ENCODE measurements around the gene PHF21A.

The PHF21A gene

DNA sequence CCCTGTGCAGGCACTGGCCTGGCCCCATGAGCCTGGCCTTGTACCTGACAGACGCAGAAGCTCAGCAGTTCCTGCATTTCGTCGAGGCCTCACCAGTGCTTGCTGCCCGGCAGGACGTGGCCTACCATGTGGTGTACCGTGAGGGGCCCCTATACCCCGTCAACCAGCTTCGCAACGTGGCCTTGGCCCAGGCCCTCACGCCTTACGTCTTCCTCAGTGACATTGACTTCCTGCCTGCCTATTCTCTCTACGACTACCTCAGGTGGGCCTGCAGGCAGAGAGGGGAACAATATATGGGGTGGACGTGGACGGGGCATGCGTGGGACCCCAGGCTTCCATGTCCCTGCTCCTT is 193.9 kb downstream of the PHF21A start:
- no peak overlapping the region for H3K4me3 ChIP-seq (ENCODE audit: insufficient read length, low read depth)
- TF ChIP-seq YY1 (IDR thresholded peaks at IDR 0.05; ENCODE audit: insufficient read depth, insufficient read length) (no peak), ZNF274 (IDR thresholded peaks at IDR 0.05; ENCODE audit: low read depth, low read length) (no peak), SUZ12 (IDR thresholded peaks at IDR 0.05; ENCODE audit: extremely low read depth, insufficient read depth, insufficient read length) (no peak)
- H3K9me3 ChIP-seq (ENCODE audit: insufficient read depth, low read length): no peaks in the 10 kb centered on the region
- H3K9ac ChIP-seq (ENCODE audit: insufficient read length, low read depth): no peak overlapping the region
- peaks cover 8% of the 10 kb centered on the region for H3K27me3 ChIP-seq (ENCODE audit: insufficient read depth, insufficient read length)
- H3K4me1 ChIP-seq (ENCODE audit: insufficient read depth, insufficient read length): peaks cover 11% of the 10 kb centered on the region
- no peak for DNase-seq (ENCODE audit: low read depth, low spot score)
- H3K36me3 ChIP-seq (ENCODE audit: insufficient read depth, insufficient read length, low read length): peaks cover 38% of the 10 kb centered on the region

- no peak for TF ChIP-seq YY1 (IDR thresholded peaks at IDR 0.05; ENCODE audit: insufficient read depth, insufficient read length)
- TF ChIP-seq ZNF274 (IDR thresholded peaks at IDR 0.05; ENCODE audit: low read depth, low read length): no peak
- TF ChIP-seq SUZ12 (IDR thresholded peaks at IDR 0.05; ENCODE audit: extremely low read depth, insufficient read depth, insufficient read length): no peak
- Histone ChIP-seq H3K27me3 (ENCODE audit: insufficient read depth, insufficient read length) (peaks cover 10% of the 10 kb centered on the region), H3K36me3 (ENCODE audit: insufficient read depth, insufficient read length, low read length) (peaks cover 32% of the 10 kb centered on the region), H3K9me3 (ENCODE audit: insufficient read depth, low read length) (no peaks in the 10 kb centered on the region), H3K9ac (ENCODE audit: insufficient read length, low read depth) (no peak overlapping the region), H3K4me1 (ENCODE audit: insufficient read depth, insufficient read length) (peaks cover 11% of the 10 kb centered on the region), H3K4me3 (ENCODE audit: insufficient read length, low read depth) (no peak overlapping the region)
- no peak for DNase-seq (ENCODE audit: low read depth, low spot score)
These were observed 194.5 kb downstream of the PHF21A start for GRCh38 chr11:45926536-45927331.

DNA sequence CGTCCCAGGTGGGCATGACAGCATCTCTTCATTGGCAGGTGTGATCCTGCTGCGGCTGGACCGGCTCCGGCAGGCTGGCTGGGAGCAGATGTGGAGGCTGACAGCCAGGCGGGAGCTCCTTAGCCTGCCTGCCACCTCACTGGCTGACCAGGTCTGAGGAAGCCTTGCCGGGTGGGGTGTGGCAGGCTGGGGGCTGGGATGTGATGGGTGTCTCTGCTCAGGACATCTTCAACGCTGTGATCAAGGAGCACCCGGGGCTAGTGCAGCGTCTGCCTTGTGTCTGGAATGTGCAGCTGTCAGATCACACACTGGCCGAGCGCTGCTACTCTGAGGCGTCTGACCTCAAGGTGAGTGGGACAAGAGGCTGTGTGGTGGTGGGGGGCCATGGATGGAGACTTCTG is 195.3 kb downstream of the PHF21A start:
- no peak for DNase-seq (ENCODE audit: low read depth, low spot score)
- no peaks in the 10 kb centered on the region for H3K9me3 ChIP-seq (ENCODE audit: insufficient read depth, low read length)
- TF ChIP-seq YY1 (IDR thresholded peaks at IDR 0.05; ENCODE audit: insufficient read depth, insufficient read length) (no peak), SUZ12 (IDR thresholded peaks at IDR 0.05; ENCODE audit: extremely low read depth, insufficient read depth, insufficient read length) (no peak), ZNF274 (IDR thresholded peaks at IDR 0.05; ENCODE audit: low read depth, low read length) (no peak)
- peaks cover 30% of the 10 kb centered on the region for H3K36me3 ChIP-seq (ENCODE audit: insufficient read depth, insufficient read length, low read length)
- no peak overlapping the region for H3K4me3 ChIP-seq (ENCODE audit: insufficient read length, low read depth)
- H3K27me3 ChIP-seq (ENCODE audit: insufficient read depth, insufficient read length): peaks cover 17% of the 10 kb centered on the region
- H3K4me1 ChIP-seq (ENCODE audit: insufficient read depth, insufficient read length): peaks cover 15% of the 10 kb centered on the region
- H3K9ac ChIP-seq (ENCODE audit: insufficient read length, low read depth): no peak overlapping the region

GRCh38 chr11:45925550-45925949 is 195.7 kb downstream of the PHF21A start:
- peaks cover 21% of the 10 kb centered on the region for H3K27me3 ChIP-seq (ENCODE audit: insufficient read depth, insufficient read length)
- H3K4me3 ChIP-seq (ENCODE audit: insufficient read length, low read depth): no peak overlapping the region
- H3K9ac ChIP-seq (ENCODE audit: insufficient read length, low read depth): no peak overlapping the region
- H3K9me3 ChIP-seq (ENCODE audit: insufficient read depth, low read length): no peaks in the 10 kb centered on the region
- TF ChIP-seq YY1 (IDR thresholded peaks at IDR 0.05; ENCODE audit: insufficient read depth, insufficient read length) (no peak), SUZ12 (IDR thresholded peaks at IDR 0.05; ENCODE audit: extremely low read depth, insufficient read depth, insufficient read length) (no peak), ZNF274 (IDR thresholded peaks at IDR 0.05; ENCODE audit: low read depth, low read length) (no peak)
- DNase-seq (ENCODE audit: low read depth, low spot score): no peak
- H3K36me3 ChIP-seq (ENCODE audit: insufficient read depth, insufficient read length, low read length): peaks cover 29% of the 10 kb centered on the region
- H3K4me1 ChIP-seq (ENCODE audit: insufficient read depth, insufficient read length): peaks cover 17% of the 10 kb centered on the region

DNA sequence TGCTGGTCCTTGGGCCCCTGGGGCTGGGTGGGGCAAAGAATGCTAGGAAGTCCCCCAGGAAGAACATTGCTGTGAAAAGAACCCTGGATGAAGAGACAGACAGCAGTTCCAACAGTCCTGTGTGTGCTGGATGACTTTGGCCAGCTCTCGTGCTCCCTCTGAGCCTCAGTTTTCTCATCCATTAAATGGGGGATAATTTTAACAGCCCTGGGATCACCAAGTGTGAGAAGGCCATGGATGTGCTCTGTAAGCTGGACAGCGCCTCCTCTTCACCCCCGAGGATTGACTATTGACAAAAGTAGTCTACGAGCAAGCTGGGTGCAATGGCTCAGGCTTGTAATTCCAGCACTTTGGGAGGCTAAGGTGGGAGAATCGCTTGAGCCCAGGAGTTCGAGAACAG is 196.3 kb downstream of the PHF21A start:
- Histone ChIP-seq H3K9ac (ENCODE audit: insufficient read length, low read depth) (no peak overlapping the region), H3K4me3 (ENCODE audit: insufficient read length, low read depth) (no peak overlapping the region), H3K27me3 (ENCODE audit: insufficient read depth, insufficient read length) (peaks cover 25% of the 10 kb centered on the region), H3K9me3 (ENCODE audit: insufficient read depth, low read length) (no peaks in the 10 kb centered on the region), H3K36me3 (ENCODE audit: insufficient read depth, insufficient read length, low read length) (peaks cover 24% of the 10 kb centered on the region), H3K4me1 (ENCODE audit: insufficient read depth, insufficient read length) (peaks cover 20% of the 10 kb centered on the region)
- TF ChIP-seq YY1 (IDR thresholded peaks at IDR 0.05; ENCODE audit: insufficient read depth, insufficient read length): no peak
- TF ChIP-seq ZNF274 (IDR thresholded peaks at IDR 0.05; ENCODE audit: low read depth, low read length): no peak
- TF ChIP-seq SUZ12 (IDR thresholded peaks at IDR 0.05; ENCODE audit: extremely low read depth, insufficient read depth, insufficient read length): no peak
- DNase-seq (ENCODE audit: low read depth, low spot score): no peak

DNA sequence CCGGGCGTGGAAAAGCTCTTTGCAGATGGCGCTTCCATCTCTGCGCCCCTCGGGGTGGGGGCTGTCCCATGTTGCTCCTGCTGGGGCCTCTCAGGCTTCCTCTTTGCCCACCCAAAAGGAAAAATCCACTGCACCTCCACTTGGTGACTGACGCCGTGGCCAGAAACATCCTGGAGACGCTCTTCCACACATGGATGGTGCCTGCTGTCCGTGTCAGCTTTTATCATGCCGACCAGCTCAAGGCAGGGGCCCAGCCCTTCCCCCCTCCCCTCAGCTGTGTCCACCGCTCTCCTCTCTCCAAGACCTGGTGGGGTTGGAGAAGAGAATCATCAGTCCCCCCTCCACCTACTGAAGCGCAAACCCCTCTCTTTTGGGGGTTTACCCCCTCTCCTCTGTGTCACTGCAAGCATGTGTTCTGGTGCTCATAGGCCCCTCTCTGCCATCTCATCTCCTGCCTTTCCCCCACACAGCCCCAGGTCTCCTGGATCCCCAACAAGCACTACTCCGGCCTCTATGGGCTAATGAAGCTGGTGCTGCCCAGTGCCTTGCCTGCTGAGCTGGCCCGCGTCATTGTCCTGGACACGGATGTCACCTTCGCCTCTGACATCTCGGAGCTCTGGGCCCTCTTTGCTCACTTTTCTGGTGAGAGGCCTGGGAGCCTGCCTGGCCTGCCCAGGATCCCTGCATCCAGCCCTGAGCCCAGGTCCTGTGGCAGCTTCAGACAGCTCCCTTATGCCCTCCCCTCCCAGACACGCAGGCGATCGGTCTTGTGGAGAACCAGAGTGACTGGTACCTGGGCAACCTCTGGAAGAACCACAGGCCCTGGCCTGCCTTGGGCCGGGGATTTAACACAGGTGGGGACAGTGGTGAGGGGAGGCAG is 197.0 kb downstream of the PHF21A start:
- TF ChIP-seq SUZ12 (IDR thresholded peaks at IDR 0.05; ENCODE audit: extremely low read depth, insufficient read depth, insufficient read length) (no peak), ZNF274 (IDR thresholded peaks at IDR 0.05; ENCODE audit: low read depth, low read length) (no peak), YY1 (IDR thresholded peaks at IDR 0.05; ENCODE audit: insufficient read depth, insufficient read length) (no peak)
- H3K36me3 ChIP-seq (ENCODE audit: insufficient read depth, insufficient read length, low read length): peaks cover 24% of the 10 kb centered on the region
- H3K27me3 ChIP-seq (ENCODE audit: insufficient read depth, insufficient read length): peaks cover 26% of the 10 kb centered on the region
- no peaks in the 10 kb centered on the region for H3K9me3 ChIP-seq (ENCODE audit: insufficient read depth, low read length)
- no peak overlapping the region for H3K4me3 ChIP-seq (ENCODE audit: insufficient read length, low read depth)
- DNase-seq (ENCODE audit: low read depth, low spot score): no peak
- H3K4me1 ChIP-seq (ENCODE audit: insufficient read depth, insufficient read length): peaks cover 22% of the 10 kb centered on the region
- H3K9ac ChIP-seq (ENCODE audit: insufficient read length, low read depth): no peak overlapping the region
